ENCODE results near the gene UBR1. TPM values are rescaled to one million over a fixed set of nuclear protein-coding genes. Genes with fewer than 3 reads are reported as not detected.
"Not testable (repeated sequence)": the region's sequence is repeated elsewhere in the genome, so short reads cannot be mapped to it uniquely, and the experiment has no call there.

UBR1 gene
- total RNA-seq, 1 experiment from 2014 or later = 18.6 TPM

- CTCF ChIA-PET = no interaction called here
- DNase-seq = no peak
- H3K36me3 Mint-ChIP-seq (ENCODE audit: insufficient read depth, unreplicated experiment) = no peaks in the 10 kb centered on the region
- intact Hi-C loops (cut with micrococcal nuclease; ENCODE audit: unreplicated experiment) = no loop called here
- H3K27ac Mint-ChIP-seq (ENCODE audit: unreplicated experiment) = no peak overlapping the region
- no peaks in the 10 kb centered on the region for H3K4me1 Mint-ChIP-seq (ENCODE audit: low read depth, unreplicated experiment)
- H3K27me3 Mint-ChIP-seq (ENCODE audit: unreplicated experiment) = no peaks in the 10 kb centered on the region
- H3K4me3 Mint-ChIP-seq (ENCODE audit: low read depth, unreplicated experiment) = no peak overlapping the region
- no peak for TF ChIP-seq CTCF (IDR thresholded peaks at IDR 0.05; ENCODE audit: unreplicated experiment)
- no TSS peak for BruUV-seq (replicated peaks)
- H3K9me3 Mint-ChIP-seq (ENCODE audit: low read depth, unreplicated experiment) = no peaks in the 10 kb centered on the region
Measured at GRCh38 chr15:43008150-43008549, 97.7 kb downstream of the UBR1 start.

GRCh38 chr15:43007551-43007950 lies 98.3 kb downstream of the UBR1 start:
- no peak overlapping the region for H3K27ac Mint-ChIP-seq (ENCODE audit: unreplicated experiment)
- CTCF ChIA-PET = no interaction called here
- H3K27me3 Mint-ChIP-seq (ENCODE audit: unreplicated experiment) = no peaks in the 10 kb centered on the region
- intact Hi-C loops (cut with micrococcal nuclease; ENCODE audit: unreplicated experiment) = no loop called here
- H3K36me3 Mint-ChIP-seq (ENCODE audit: insufficient read depth, unreplicated experiment) = no peaks in the 10 kb centered on the region
- no TSS peak for BruUV-seq (replicated peaks)
- no peak overlapping the region for H3K4me3 Mint-ChIP-seq (ENCODE audit: low read depth, unreplicated experiment)
- no peaks in the 10 kb centered on the region for H3K9me3 Mint-ChIP-seq (ENCODE audit: low read depth, unreplicated experiment)
- TF ChIP-seq CTCF (IDR thresholded peaks at IDR 0.05; ENCODE audit: unreplicated experiment) = no peak
- no peaks in the 10 kb centered on the region for H3K4me1 Mint-ChIP-seq (ENCODE audit: low read depth, unreplicated experiment)
- DNase-seq = no peak

- intact Hi-C loops (cut with micrococcal nuclease; ENCODE audit: unreplicated experiment) = no loop called here
- H3K36me3 Mint-ChIP-seq (ENCODE audit: insufficient read depth, unreplicated experiment) = no peaks in the 10 kb centered on the region
- BruUV-seq (replicated peaks) = no TSS peak
- CTCF ChIA-PET = no interaction called here
- no peaks in the 10 kb centered on the region for H3K27me3 Mint-ChIP-seq (ENCODE audit: unreplicated experiment)
- no peak overlapping the region for H3K27ac Mint-ChIP-seq (ENCODE audit: unreplicated experiment)
- no peak for DNase-seq
- no peaks in the 10 kb centered on the region for H3K4me1 Mint-ChIP-seq (ENCODE audit: low read depth, unreplicated experiment)
- no peak for TF ChIP-seq CTCF (IDR thresholded peaks at IDR 0.05; ENCODE audit: unreplicated experiment)
- H3K9me3 Mint-ChIP-seq (ENCODE audit: low read depth, unreplicated experiment) = no peaks in the 10 kb centered on the region
- no peak overlapping the region for H3K4me3 Mint-ChIP-seq (ENCODE audit: low read depth, unreplicated experiment)
Measured at GRCh38 chr15:43006991-43007390, 98.8 kb downstream of the UBR1 start.

- H3K36me3 Mint-ChIP-seq (ENCODE audit: insufficient read depth, unreplicated experiment); CTCF ChIA-PET; H3K27ac Mint-ChIP-seq (ENCODE audit: unreplicated experiment): not testable (repeated sequence)
Measured at GRCh38 chr15:43004886-43005595, 100.8 kb downstream of the UBR1 start.

GRCh38 chr15:42999201-42999779 lies 106.5 kb downstream of the UBR1 start:
- CTCF ChIA-PET = no interaction called here
- no peak for TF ChIP-seq CTCF (IDR thresholded peaks at IDR 0.05; ENCODE audit: unreplicated experiment)
- intact Hi-C loops (cut with micrococcal nuclease; ENCODE audit: unreplicated experiment) = loop anchor here (2.0 kb wide), 1 partner anchor 46 kb away; no protein-coding TSS in a partner anchor
- H3K4me3 Mint-ChIP-seq (ENCODE audit: low read depth, unreplicated experiment) = no peak overlapping the region
- no peaks in the 10 kb centered on the region for H3K9me3 Mint-ChIP-seq (ENCODE audit: low read depth, unreplicated experiment)
- no peak overlapping the region for H3K27ac Mint-ChIP-seq (ENCODE audit: unreplicated experiment)
- no peaks in the 10 kb centered on the region for H3K27me3 Mint-ChIP-seq (ENCODE audit: unreplicated experiment)
- no TSS peak for BruUV-seq (replicated peaks)
- H3K36me3 Mint-ChIP-seq (ENCODE audit: insufficient read depth, unreplicated experiment) = no peaks in the 10 kb centered on the region
- peaks cover 7% of the 10 kb centered on the region for H3K4me1 Mint-ChIP-seq (ENCODE audit: low read depth, unreplicated experiment)
- no peak for DNase-seq

More at GRCh38 chr15:43004886-43005595, 100.8 kb downstream of the UBR1 start:
- H3K4me1 Mint-ChIP-seq (ENCODE audit: low read depth, unreplicated experiment); H3K9me3 Mint-ChIP-seq (ENCODE audit: low read depth, unreplicated experiment); H3K4me3 Mint-ChIP-seq (ENCODE audit: low read depth, unreplicated experiment); BruUV-seq (replicated peaks); intact Hi-C loops (cut with micrococcal nuclease; ENCODE audit: unreplicated experiment); DNase-seq; H3K27me3 Mint-ChIP-seq (ENCODE audit: unreplicated experiment): not testable (repeated sequence)
